GM18867 (cell line): ENCODE results near the gene ODF2.
A peak's percentile ranks its signal among the peaks of the same experiment; 100 is the strongest.
"Not testable (repeated sequence)": the region's sequence is repeated elsewhere in the genome, so short reads cannot be mapped to it uniquely, and the experiment has no call there.

ENCODE experiments used
- ATAC-seq: cut with Tn5 transposase; IDR thresholded peaks from one replicate; pipeline ENCODE4 v1.9.1; 2021; ENCODE audit warnings: mild to moderate bottlenecking, moderate library complexity; ENCODE audit not compliant: unreplicated experiment

The ODF2 gene

DNA sequence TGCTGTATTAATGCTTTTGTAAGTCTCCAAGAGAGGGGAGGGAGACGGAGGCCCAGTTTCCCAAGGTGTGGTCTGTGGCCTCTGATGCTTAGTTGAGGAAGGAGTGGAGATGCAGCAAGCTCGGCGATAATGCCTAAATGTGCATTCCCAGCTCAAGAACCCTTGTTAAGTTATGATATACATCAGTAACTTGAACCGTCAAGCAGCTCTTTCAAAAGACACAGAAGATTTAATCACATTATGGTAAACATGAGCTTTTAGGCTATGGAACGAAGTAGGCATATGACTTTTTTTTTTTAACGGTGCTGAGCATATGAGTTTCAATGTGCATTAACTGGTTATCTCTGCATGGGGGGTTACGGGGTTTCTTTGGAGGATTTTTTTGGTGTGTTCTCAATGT is 26.4 kb downstream of the ODF2 start:
- ATAC-seq: no peak

DNA sequence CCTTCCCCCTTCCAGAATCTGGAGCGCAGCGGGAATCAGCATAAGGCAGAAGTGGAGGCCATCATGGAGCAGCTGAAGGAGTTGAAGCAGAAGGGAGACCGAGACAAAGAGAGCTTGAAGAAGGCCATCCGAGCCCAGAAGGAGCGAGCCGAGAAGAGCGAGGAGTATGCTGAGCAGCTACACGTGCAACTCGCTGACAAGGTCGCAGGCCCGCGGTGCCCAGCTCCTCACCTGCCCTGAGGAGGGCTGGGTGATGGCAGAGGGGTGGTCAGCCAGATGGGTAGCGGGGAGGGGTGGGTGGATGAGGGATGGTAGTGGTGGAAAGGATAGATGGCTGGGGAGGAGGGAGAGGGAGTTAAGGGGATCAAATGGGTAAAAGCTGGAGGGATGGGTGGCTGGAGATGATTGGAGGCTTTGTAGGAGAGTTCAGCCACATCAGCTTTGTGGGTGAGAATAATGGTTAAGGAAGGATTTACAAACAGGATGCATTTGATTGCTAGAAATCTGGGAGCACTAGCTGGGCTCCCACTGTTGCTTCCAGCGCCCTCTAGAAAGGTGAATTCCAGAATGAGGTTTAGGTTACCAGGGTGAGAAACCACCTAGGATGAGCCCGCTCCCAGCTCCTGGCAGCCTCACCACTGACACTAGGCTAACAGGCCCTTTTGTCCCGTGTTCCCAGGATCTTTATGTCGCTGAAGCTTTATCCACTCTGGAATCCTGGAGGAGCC is 29.0 kb downstream of the ODF2 start:
- ATAC-seq: no peak

DNA sequence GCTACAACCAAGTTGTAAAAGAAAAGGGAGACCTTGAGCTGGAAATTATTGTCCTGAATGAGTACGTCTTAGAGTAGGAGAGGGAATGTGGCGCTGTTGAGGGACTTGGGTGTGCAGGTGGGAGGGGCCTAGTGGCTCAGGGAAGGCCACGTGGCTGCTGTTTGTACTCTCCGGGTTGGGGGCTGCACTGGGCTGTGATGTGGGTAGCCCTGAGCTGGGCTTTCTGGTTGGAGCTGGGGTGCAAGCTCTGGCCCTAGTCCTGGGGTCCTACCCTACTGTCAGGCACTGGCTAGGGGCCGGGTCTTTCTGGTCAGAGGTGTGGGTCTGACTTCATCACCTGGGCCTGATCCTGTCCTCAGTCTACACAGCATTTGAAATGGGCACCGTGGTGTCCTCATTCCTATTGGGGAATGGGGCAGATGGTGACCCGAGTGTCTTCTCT is 29.6 kb downstream of the ODF2 start:
- no peak for ATAC-seq

DNA sequence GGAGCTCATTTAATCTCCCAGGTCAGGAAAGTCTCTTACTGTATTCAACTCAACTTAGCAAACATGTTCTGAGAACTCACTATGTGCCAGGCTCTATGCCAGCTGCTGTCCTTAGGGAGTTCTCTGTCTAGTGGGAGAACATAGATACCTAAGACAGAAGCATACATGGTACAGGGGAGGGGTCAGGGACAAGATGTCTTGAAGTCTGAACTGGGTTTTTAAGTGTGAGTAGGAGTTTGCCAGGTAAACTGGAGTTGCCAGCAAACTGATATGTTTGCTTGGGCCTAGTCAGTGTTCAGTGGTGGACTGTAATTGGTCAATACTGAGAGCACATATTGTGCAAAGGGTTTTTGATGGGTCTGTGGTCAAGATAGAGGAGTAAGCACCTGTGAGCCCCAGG is 30.4 kb downstream of the ODF2 start:
- ATAC-seq: no peak

DNA sequence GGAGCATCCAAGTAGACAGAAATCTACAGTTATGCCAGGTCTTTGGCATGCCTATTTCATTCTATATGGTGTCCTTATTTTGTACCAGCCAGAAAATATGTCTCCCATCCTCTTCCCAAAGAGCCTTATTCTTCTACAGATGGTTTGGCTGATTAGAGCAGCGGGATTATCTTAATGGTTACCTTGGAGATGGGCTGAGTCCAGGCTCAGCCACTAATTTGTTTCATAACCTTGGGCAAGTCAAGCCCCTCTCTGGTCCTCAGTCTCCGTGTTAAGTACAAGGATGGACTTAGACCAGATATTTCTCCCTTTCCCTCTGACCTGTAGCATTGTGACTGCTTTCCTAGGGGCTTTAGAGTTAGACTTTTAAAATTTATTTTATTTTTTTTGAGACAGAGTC is 37.6 kb downstream of the ODF2 start:
- no peak for ATAC-seq

DNA sequence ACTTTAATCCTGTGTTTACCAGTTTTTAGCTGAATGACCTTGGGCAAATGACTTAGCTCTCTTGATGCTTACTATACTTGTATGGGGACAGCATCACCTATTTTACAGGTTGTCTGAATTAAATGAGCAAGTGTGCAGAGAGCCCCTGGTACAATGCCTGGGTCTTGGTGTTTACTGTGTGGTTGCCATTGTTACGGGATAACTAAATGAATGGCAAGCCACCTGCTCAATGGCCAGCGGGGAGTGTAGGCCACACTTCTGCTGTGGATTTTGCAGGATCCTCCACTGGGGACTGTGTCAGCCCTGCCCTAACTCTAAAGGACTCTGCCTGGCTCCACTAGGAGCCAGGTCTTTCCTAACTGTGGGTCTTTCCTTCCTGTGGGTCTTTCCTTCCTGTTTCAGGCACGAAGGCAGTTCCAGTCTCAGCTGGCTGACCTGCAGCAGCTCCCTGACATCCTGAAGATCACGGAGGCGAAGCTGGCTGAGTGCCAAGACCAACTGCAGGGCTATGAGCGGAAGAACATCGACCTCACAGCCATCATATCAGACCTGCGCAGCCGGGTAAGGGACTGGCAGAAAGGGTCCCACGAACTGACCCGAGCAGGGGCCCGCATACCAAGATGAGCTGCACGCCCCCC is 38.4 kb downstream of the ODF2 start:
- ATAC-seq: no peak

DNA sequence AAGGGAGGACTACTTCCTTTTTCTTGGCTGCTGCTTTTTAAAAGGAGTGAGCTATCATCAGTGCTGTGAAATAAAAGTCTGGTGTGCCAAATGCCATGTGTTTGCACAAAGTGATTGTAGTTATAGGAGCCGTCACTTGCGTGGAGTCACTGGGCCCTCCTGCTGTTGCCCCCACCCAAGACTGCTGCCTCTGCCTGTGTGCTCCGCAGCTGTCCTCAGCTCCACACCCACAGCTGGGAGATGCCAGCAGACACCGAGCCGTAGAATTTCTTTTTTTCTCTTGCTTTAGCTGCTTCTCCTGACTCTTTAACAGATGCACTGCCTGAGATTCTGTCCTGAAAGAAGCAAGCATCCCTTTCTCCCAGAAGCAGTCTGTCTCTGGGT is 38.9 kb downstream of the ODF2 start:
- no peak for ATAC-seq

DNA sequence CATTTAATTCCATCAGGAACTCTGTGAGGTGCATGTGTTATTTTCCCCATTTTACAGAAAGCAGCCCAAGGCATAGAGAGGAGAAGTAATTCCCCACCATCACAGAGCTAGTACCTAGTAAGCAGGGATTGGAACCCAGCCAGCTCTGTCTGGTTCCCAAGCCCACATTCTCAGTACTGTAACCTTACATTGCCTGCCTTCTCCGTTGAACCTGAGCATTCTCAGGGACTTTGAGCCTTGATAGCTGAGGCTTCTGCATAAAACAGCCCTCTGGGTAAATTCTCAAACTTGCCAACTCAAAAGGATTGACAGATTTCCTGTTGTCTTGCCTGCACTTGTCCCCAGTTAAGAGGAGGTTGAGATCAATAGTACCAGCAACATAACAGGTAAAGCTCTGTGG is 39.5 kb downstream of the ODF2 start:
- no peak for ATAC-seq

DNA sequence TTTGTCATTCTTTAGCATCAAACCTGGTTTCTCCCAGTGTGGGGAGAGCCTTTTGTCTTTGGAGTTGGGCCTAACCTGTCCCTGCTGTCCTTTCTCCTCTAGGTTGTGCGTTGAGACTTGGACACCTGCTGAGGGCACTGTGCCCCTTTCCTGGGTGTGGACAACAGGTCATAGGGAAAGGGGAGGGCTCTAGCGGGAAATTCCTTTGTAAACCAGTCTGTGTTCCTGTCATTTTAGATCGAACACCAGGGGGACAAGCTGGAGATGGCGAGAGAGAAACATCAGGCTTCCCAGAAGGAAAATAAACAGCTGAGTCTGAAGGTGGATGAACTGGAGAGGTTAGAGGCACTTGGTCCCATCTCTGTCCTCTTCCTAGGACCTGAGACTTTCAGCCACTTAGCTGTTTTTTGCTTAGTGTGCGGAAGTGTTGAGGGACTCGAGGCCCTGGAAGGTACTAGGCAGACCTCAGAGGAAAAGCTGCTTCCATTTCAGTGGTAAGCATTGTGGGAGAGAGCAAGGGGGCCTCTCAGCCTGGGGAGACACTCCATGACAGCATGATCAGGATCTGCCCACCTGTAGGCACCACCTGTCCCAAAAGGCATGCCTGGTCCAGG is 40.1 kb downstream of the ODF2 start:
- no peak for ATAC-seq

DNA sequence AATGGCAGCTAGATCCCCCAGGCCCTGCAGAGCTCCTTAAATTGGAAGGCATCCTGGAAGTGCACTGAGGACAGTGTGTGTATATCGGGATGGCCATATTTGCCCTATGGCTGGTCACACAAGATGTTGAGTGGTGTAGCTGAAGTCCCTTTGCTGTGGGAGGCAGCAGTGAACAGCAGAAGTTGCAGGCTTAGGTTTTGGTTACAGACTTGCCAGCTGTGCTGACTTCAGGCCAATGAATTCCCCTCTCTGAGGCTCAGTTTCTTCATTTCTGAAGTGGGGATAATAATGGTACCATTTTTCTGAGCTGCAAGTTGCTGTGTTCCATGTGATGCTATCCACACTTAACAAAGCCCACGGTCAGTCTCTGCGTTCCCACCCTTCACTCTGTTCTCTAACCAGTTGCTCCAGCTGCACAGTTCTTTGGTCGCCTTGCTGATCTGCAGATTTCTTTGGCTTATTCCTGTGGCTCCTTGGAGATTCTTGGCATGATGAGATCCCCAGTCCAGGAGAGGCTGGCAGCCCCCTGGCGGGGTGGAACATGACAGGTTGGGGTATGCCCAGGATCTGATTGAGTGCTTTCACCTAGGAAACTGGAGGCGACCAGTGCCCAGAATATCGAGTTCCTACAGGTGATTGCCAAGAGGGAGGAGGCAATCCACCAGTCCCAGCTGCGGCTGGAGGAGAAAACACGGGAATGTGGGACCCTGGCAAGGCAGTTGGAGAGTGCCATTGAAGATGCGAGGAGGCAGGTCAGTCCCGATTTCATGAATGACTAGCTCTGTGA is 42.2 kb downstream of the ODF2 start:
- ATAC-seq: no peak

DNA sequence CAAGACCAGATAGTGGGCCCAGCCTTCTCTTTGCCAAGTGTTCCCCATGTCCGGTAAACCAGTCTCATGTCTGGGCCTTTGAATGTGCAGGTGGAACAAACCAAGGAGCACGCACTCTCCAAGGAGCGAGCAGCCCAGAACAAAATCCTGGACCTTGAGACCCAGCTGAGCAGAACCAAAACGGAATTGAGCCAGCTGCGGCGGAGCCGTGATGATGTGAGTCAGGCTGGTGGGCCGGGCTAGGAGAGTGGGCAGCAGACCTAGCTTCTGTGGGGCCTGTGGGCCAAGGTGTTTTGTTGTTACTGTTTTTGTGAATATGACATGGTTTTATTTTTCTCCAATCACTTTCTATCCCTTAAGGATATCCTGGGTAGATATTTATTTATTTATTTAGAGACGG is 43.1 kb downstream of the ODF2 start:
- ATAC-seq: no peak

DNA sequence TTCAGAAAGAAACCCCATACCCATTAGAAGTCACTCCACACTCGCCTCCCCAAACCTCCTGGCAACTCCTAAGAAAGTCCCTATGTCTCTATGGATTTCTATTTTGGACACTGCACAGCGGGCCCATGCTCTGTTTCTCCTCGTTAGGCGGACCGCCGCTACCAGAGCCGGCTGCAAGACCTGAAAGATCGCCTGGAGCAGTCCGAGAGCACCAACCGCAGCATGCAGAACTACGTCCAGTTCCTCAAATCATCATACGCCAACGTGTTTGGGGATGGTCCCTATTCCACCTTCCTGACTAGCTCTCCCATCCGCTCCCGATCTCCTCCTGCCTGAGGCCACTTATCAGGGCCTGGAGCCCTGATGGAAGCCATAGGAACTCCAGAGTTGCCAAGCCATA is 44.1 kb downstream of the ODF2 start:
- no peak for ATAC-seq

DNA sequence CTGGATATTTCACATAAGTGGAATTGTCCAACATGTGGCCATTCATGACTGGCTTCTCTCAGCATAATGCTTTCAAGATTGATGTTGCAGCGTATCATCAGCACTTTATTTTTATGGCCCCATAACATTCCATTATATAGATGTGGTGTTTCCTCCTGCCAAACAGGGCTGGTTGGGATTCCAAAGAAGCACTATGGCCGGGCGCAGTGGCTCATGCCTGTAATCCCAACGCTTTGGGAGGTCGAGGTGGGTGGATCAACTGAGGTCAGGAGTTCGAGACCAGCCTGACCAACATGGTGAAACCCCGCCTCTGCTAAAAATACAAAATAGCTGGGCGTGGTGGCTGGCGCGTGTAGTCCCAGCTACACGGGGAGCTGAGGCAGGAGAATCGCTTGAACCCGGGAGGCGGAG is 47.6 kb downstream of the ODF2 start:
- ATAC-seq: not testable (repeated sequence)

DNA sequence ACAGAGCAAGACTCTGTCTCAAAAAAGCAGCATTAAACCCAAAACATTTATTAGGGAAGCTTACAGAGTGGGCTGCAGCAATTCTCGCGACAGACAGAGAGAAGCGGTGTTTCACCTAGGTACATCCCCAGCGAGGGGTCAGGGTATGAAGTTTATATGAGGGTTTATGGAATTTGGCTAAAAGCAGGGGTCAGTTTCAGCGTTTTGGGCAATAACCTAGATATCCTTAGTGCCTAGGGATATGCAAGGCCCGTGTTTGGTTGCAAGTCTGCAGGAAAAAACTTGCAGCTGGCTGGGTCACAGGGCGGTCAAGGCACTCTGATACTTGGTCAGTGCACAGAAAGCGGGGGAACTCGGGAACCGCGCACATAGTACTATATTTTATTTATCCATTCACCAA is 48.1 kb downstream of the ODF2 start:
- ATAC-seq: no peak

DNA sequence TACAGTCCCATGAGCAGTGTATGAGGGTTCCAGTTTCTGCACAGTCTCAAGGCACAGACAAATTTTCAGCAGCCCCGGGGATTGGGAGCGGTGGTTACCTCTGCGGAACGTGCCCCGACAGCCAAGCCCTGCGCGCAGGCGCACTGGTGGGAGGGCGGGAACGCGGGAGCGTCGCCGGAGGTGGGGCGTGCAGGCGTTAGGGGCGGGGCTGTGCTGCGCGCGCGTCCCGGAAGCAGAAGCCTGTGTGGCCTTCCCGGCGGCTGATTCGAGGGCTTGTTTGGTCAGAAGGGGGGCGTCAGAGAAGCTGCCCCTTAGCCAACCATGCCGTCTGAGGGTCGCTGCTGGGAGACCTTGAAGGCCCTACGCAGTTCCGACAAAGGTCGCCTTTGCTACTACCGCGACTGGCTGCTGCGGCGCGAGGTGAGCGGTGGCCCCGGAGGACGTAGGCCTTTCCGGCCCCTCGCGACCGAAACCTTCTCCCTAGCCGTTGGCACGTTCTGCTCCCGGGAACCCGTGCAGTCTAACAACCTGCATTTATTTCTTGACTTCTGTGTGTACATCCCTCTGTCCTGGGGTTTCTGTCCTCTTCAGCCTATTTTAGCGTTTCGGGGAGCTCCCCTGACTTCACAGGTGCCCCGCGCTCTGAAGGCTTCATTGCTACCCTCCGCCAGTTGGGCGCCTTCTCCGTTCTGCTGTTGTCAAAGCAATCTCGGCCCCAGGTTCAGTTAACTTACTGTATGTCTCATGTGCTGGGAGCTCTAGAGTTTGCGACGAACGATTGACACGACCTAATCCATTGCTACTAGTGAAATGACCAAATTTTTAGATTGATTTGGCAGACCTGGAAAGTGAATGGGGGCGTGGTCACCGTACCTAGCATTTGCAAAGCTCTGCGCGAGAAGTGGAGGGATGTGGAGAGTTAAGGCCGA is 48.9 kb downstream of the ODF2 start, which contains the start of gene GLE1:
GLE1 (plus strand) TSS at position 235 of the 929 bp plus-strand sequence; CDS start at position 322, 87 bp downstream.
- ATAC-seq: peak; percentile 87

DNA sequence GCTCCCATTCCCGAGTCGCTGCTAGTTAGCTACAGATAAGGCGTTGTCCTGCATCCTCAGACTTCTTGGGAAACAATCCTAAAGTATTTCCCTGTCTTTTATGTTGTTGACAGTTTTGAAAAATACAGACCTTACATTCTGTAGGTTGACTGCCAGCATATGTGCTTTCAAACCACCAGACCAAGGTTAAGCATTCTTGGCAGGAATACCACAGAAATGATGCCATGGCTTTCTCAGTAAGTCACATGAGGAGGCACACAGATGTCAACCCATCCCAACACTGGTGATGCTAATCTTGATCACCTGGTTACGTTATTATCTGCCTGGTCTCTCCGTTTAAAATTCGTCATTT is 49.6 kb downstream of the ODF2 start:
- ATAC-seq: no peak

DNA sequence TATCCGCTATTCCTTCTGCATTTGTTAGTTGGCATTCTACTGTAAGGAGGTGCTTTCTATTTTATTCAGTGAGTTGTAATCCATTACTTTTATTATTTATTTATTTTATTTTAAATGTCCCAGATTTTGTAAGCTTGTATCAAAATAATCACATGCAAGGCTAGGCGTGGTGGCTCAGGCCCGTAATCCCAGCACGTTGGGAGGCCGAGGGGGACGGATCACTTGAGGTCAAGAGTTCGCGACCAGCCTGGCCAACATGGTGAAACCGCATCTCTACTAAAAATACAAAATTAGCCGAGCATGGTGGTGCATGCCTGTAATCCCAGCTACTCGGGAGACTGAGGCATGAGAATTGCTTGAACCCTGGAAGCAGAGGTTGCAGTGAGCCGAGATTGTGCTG is 50.1 kb downstream of the ODF2 start:
- not testable (repeated sequence) for ATAC-seq

DNA sequence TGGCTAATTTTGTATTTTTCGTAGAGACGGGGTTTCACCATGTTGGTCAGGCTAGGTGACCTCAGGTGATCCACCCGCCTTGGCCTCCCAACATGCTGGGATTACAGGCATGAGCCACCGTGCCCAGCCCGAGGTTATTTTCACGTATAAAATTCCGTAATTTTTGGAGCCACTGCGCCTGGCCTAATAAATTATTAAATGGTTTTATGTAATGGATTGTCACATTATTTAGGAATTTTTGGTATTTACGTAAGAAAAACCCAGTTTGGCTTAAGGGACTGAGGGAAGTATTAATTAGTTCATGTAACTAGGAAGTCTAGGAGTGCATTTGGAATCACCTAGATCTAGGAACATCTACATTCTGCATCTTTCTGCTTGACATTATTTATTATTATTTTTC is 57.0 kb downstream of the ODF2 start:
- ATAC-seq: no peak

DNA sequence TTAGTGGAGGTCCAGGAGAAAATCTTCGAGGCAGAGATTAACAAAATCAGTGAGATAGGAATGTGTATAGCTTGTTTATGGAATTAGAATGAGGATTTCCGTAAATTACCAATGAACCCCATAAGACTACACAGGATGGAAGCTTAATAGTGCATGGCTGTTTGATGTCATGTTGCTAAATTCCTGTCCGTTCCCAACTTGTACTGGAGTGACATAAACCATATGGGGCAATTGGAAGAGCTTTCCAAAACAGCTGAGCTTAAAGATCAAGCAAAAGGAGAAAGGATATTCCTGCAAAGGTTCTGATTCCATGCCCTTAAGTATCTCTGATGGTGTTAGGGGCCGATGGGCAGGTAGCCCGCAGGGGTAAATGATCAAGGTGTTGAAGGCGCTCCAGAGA is 66.2 kb downstream of the ODF2 start:
- no peak for ATAC-seq

DNA sequence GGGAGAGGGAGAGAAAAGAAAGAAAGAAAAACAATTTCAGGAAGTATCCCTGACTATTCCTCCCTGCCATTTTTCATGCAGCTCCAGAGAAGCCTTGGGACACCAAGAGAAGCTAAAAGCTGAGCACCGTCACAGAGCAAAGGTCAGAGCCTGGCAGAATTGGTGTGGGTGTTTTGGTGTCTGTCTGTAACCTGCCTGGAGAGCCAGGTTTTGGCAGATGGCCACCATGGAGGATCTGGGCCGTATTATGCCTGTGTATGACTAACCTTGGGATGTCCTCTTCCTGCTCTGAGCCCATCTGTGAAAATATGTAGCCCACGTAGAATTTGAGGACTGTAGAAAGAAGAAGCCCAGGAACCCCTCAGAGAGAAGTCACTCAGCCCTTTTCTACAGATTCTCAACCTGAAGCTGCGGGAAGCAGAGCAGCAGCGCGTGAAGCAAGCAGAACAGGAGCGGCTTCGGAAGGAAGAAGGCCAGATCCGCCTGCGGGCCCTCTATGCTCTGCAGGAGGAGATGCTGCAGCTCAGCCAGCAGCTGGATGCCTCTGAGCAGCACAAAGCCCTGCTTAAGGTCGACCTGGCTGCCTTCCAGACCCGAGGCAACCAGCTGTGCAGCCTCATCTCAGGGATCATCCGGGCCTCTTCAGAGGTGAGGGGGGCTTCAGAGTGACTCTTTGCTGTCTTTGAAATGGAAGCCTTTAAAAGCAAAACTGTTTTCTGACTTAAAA is 67.6 kb downstream of the ODF2 start:
- ATAC-seq: no peak
